Right cardiac atrium (tissue), 5 donors: ENCODE measurements around the gene AK9. TPM values are rescaled to one million over a fixed set of nuclear protein-coding genes. Genes with fewer than 3 reads are reported as not detected.
"Not testable (repeated sequence)": the region's sequence is repeated elsewhere in the genome, so short reads cannot be mapped to it uniquely, and the experiment has no call there.

Experiments
- ATAC-seq, 2 donors: fragments of 200-7000 bp; cut with Tn5 transposase; one replicate each; pipeline versions ENCODE4 v1.8.0 to v1.9.1; 2020; ENCODE audit warnings: moderate library complexity in 2 of 2, mild to moderate bottlenecking in 1 of 2
- DNase-seq, 3 donors: peaks; one replicate each; pipeline ENCODE4 v3.0.0-alpha.2; 2020
- H3K27ac ChIP-seq: one replicate; pipeline ENCODE4 v1.5.1; 2013; ENCODE audit warnings: mild to moderate bottlenecking, low read length, control low read depth, moderate library complexity
- H3K27me3 ChIP-seq: one replicate; pipeline ENCODE4 v1.6.1; 2013; ENCODE audit not compliant: control insufficient read depth, insufficient read depth
- H3K4me1 ChIP-seq: one replicate; pipeline ENCODE4 v1.6.1; 2013; ENCODE audit warnings: low read length; ENCODE audit not compliant: control insufficient read depth, insufficient read depth
- H3K4me3 ChIP-seq: one replicate; pipeline ENCODE4 v1.5.1; 2013; ENCODE audit warnings: low read length, control low read depth
- H3K9me3 ChIP-seq: one replicate; pipeline ENCODE4 v1.6.1; 2013; ENCODE audit warnings: low read length; ENCODE audit not compliant: control insufficient read depth
- WGBS: extraction: QIAGEN DNeasy Blood & Tissue Kit; methylation state at CpG from one replicate; pipeline ENCODE4 v1.1.7; 2013; 5-methylcytosine and 5-hydroxymethylcytosine counted together
- intact Hi-C, 4 donors: fragments of 100-400 bp; cut with DNase I; formaldehyde crosslinking; loops; one replicate each; pipeline versions ENCODE4 v1.11.0 to v1.14.0; 2022 to 2023
- polyA plus RNA-seq: library from polyadenylated mRNA; stranded (reverse); fragments of 200-250 nt; gene quantifications from one replicate; pipeline ENCODE4 v1.2.3, GENCODE V29; 2013
- total RNA-seq, 4 donors: library from RNA; stranded (reverse); fragmentation: NEBNext Ultra II Directional; extraction: Animal tissue kit (Norgen Biotek cat#: 25700); gene quantifications; one replicate each; pipeline ENCODE4 v1.2.1, GENCODE V29; 2021
- donor health status: healthy with polysubstance abuse.
- donor health status: DM: no; HTN: yes; CAD: no.
- donor health status: DM: no; HTN: no; CAD: no.
- donor health status: DM: no; HTN: yes; CAD: no; lungs with severe emphysema.
- donor health status: DM: yes; HTN: yes; CAD: no.

AK9 gene
- total and polyA plus RNA-seq, 5 donors = 8.3 to 13.2 (median 12.4) TPM

GRCh38 chr6:109696355-109696754 lies 5.4 kb upstream of the AK9 start:
- Histone ChIP-seq H3K4me3 (no peak overlapping the region), H3K9me3 (no peaks in the 10 kb centered on the region), H3K27me3 (no peaks in the 10 kb centered on the region), H3K27ac (no peak overlapping the region), H3K4me1 (no peaks in the 10 kb centered on the region)
- intact Hi-C loops = no loop called here
- ATAC-seq = no peak
- 96% methylated on average over 5 of the region's 5 CpGs for WGBS
- no peak for DNase-seq

GRCh38 chr6:109695468-109695867 lies 4.5 kb upstream of the AK9 start:
- H3K27ac ChIP-seq = no peak overlapping the region
- no peaks in the 10 kb centered on the region for H3K27me3 ChIP-seq
- H3K4me3 ChIP-seq = no peak overlapping the region
- ATAC-seq (no peak), DNase-seq (no peak)
- WGBS = 64% methylated on average over 4 of the region's 4 CpGs
- H3K4me1 ChIP-seq = no peaks in the 10 kb centered on the region
- H3K9me3 ChIP-seq = no peaks in the 10 kb centered on the region
- intact Hi-C loops = no loop called here

GRCh38 chr6:109693111-109693510 lies 2.1 kb upstream of the AK9 start:
- Histone ChIP-seq H3K27me3 (no peaks in the 10 kb centered on the region), H3K4me1 (no peaks in the 10 kb centered on the region), H3K9me3 (no peaks in the 10 kb centered on the region), H3K27ac (no peak overlapping the region), H3K4me3 (no peak overlapping the region)
- intact Hi-C loops = no loop called here
- DNase-seq (no peak), ATAC-seq (no peak)

GRCh38 chr6:109690373-109690736 lies 647 bp downstream of the AK9 start:
- H3K4me1 ChIP-seq = no peaks in the 10 kb centered on the region
- H3K27ac ChIP-seq = peak overlapping the region; percentile 95
- H3K9me3 ChIP-seq = no peaks in the 10 kb centered on the region
- peak; percentile 55 to 60 for ATAC-seq
- DNase-seq = peak; percentile 40 to 81 (median 74)
- intact Hi-C loops = no loop called here
- 1% methylated on average over 24 of the region's 24 CpGs for WGBS
- peak overlapping the region; percentile 55 for H3K4me3 ChIP-seq
- no peaks in the 10 kb centered on the region for H3K27me3 ChIP-seq

GRCh38 chr6:109687271-109687761 lies 3.7 kb downstream of the AK9 start:
- Histone ChIP-seq H3K4me3 (no peak overlapping the region), H3K9me3 (no peaks in the 10 kb centered on the region), H3K4me1 (no peaks in the 10 kb centered on the region), H3K27ac (no peak overlapping the region), H3K27me3 (no peaks in the 10 kb centered on the region)
- intact Hi-C loops = no loop called here
- DNase-seq (peak in 1 of 3 donors; percentile 19), ATAC-seq (no peak)
- WGBS = 41% methylated on average over 2 of the region's 2 CpGs

GRCh38 chr6:109686566-109687265 lies 4.3 kb downstream of the AK9 start:
- 96% methylated on average over 1 of the region's 1 CpG for WGBS
- Histone ChIP-seq H3K27ac (no peak overlapping the region), H3K4me3 (no peak overlapping the region), H3K27me3 (no peaks in the 10 kb centered on the region), H3K9me3 (no peaks in the 10 kb centered on the region), H3K4me1 (no peaks in the 10 kb centered on the region)
- ATAC-seq (no peak), DNase-seq (no peak)
- intact Hi-C loops = no loop called here

GRCh38 chr6:109678661-109679505 lies 12.1 kb downstream of the AK9 start:
- H3K9me3 ChIP-seq, H3K27me3 ChIP-seq, DNase-seq, H3K4me3 ChIP-seq, H3K4me1 ChIP-seq, ATAC-seq, H3K27ac ChIP-seq, intact Hi-C loops: not testable (repeated sequence)
- 49% methylated on average over 15 of the region's 15 CpGs for WGBS

GRCh38 chr6:109678240-109678639 lies 12.8 kb downstream of the AK9 start:
- Histone ChIP-seq H3K27ac (no peak overlapping the region), H3K4me3 (no peak overlapping the region), H3K4me1 (no peaks in the 10 kb centered on the region), H3K27me3 (no peaks in the 10 kb centered on the region), H3K9me3 (no peaks in the 10 kb centered on the region)
- intact Hi-C loops = no loop called here
- no peak for DNase-seq
- 70% methylated on average over 4 of the region's 4 CpGs for WGBS
- ATAC-seq = no peak

GRCh38 chr6:109676724-109677123 lies 14.3 kb downstream of the AK9 start:
- DNase-seq (no peak), ATAC-seq (no peak)
- Histone ChIP-seq H3K4me3 (no peak overlapping the region), H3K27me3 (no peaks in the 10 kb centered on the region), H3K27ac (no peak overlapping the region), H3K9me3 (no peaks in the 10 kb centered on the region), H3K4me1 (no peaks in the 10 kb centered on the region)
- intact Hi-C loops = no loop called here
- WGBS = 100% methylated on average over 1 of the region's 1 CpG

GRCh38 chr6:109672839-109673238 lies 18.2 kb downstream of the AK9 start:
- intact Hi-C loops = no loop called here
- ATAC-seq (no peak), DNase-seq (no peak)
- H3K27ac ChIP-seq = no peak overlapping the region
- no peaks in the 10 kb centered on the region for H3K9me3 ChIP-seq
- H3K4me3 ChIP-seq = no peak overlapping the region
- H3K27me3 ChIP-seq = no peaks in the 10 kb centered on the region
- no peaks in the 10 kb centered on the region for H3K4me1 ChIP-seq

GRCh38 chr6:109672175-109672574 lies 18.8 kb downstream of the AK9 start:
- no peak for ATAC-seq
- Histone ChIP-seq H3K4me3 (no peak overlapping the region), H3K27me3 (no peaks in the 10 kb centered on the region), H3K9me3 (no peaks in the 10 kb centered on the region), H3K4me1 (no peaks in the 10 kb centered on the region), H3K27ac (no peak overlapping the region)
- WGBS = 97% methylated on average over 1 of the region's 1 CpG
- intact Hi-C loops = no loop called here
- DNase-seq = no peak
